HG03558 (cell line): Measurements from ENCODE around the gene BID.
A peak's percentile ranks its signal among the peaks of the same experiment; 100 is the strongest.

Source experiments
- ATAC-seq: cut with Tn5 transposase; IDR thresholded peaks from one replicate; pipeline ENCODE4 v1.9.1; 2021; ENCODE audit warnings: moderate number of reproducible peaks; ENCODE audit not compliant: unreplicated experiment; ENCODE audit errors: extremely low read depth

Gene BID

GRCh38 chr22:17774206-17774925 is at the start of gene BID:
TSS of gene BID (minus strand) at chr22:17774469. CDS start at chr22:17750116, 24,353 bp downstream.
- ATAC-seq, result peak; percentile 39

DNA sequence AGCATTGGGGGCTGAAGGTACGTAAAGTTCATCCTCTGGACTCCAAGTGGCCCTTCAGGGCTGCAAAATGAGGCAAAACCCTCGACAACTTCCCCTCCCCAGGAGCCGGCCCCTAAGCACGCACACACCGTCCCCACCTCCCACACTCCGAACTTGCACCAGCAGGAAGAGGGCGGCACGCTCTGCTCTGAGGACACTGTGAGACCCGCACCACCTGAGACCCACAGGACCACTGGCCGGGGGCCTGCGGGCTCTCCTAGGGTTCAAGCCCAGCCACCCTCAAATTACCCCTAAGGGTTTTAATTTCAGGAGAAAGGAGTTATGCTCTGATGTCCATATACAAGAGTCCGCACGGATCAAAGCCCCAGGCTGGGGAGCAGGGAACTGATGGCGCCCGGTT is 49.7 kb upstream of the BID start:
- no peak for ATAC-seq

DNA sequence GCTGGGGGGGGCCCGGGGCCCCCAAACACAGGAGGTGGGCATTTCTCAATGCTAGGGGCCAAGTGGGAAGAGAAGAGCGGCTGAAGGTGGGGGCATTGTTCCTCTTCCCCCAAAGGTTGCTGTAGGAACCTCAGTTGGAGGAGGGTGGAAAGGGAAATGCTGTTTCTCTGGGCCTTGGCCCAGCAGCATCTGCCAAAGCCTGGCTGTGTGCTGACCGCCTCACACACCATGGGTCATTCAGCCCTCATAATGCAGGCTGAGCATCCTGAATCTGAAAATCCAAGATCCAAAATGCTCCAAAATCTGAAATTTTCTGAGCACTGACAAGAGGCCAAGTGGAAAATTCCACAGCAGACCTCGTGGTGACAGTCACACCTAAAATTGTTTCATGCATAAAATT is 49.0 kb upstream of the BID start:
- no peak for ATAC-seq

DNA sequence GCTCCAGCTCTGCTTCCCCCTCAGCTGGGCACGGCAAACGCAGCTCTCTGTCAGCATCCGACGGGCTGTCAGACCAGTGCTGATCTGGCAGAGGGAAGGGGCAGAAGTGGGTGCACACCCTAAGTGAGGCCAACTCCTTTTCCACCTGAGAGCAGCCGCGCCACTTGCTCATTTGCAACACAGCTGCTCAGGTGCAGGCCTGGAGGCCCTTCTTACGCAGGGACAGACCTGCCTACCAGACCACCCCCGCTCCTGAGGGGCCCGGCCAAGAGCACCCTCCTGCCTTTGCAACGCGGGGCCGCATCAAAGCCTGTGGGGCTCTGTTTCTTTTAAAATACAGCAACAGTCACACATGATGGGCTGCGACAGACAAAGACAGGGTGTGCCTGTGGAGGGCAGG is 47.8 kb upstream of the BID start:
- ATAC-seq, result no peak

GRCh38 chr22:17820879-17821439 is 46.7 kb upstream of the BID start:
- ATAC-seq, result no peak

- ATAC-seq, result no peak
These were observed 44.4 kb upstream of the BID start for GRCh38 chr22:17818649-17819048.

DNA sequence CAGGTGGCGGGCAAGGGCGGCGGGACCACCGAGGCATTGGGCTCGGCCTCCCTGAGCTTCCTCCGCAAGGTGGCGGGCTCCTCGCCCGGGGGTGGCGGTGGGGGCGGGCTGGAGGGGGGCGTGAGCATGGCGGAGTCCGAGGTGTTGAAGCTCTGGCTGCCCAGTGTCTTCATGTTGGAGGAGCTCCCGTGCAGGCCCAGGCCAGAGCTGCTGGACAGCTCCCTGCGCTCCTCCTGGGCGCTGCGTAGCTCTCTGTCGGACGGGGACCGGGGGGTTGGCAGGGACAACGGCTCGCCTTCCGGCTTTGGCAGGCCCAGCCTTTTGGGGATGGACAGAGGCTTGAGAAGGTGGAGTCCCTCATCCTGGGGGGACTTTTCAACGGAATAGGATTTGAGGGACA is 43.9 kb upstream of the BID start:
- no peak for ATAC-seq

- no peak for ATAC-seq
These were observed 43.3 kb upstream of the BID start for GRCh38 chr22:17817511-17818065.

DNA sequence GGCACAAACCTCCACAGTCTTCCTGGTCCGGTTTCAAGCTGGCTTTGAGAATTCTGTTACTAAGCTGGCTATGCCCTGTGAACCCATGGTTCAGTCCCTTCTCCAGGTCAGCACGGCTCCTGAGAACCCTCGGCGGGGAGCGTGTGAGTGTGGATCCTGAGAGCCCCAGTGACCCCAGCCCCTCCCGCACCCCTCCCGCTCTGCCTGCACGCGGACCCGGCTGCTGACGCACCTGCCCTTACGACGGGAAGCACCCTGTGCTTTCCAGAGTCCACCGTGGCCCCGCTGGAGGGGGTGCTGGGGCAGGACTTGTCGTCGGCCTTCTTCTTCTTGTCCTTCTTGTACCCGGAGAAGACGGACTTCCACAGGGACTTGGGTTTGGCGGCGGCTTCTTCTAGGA is 42.8 kb upstream of the BID start:
- no peak for ATAC-seq

GRCh38 chr22:17816649-17817048 is 42.4 kb upstream of the BID start:
- no peak for ATAC-seq

DNA sequence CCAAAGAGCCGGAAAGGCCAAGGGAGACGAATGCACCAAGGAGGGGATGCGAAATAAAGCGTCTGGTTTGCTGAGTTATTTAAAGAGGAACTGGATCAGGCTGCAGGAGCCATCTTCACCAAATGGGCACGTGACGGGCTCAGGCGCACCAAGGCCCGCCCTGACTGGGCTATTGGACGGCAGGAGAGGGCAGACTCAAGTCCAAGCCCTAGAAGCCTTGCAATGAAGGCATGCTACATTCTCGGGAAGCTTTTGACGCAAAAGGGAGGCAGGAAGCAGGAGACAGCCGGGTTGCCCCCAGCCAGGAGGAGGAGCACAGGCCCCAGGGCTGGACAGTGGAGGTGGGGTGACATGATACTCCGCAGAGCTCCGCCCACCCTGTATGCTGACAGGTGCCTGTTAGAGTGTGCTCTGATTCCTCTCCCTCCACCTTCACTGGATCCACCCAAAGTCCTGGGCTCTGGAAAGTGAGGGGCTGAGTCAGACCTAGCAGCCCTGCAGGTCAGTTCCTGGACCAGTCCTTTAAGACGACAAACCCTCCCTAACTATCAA is 41.5 kb upstream of the BID start:
- ATAC-seq, result no peak

- no peak for ATAC-seq
These were observed 40.6 kb upstream of the BID start for GRCh38 chr22:17814830-17815229.

GRCh38 chr22:17814084-17814483 is 39.8 kb upstream of the BID start:
- no peak for ATAC-seq

- ATAC-seq, result no peak
These were observed 36.9 kb upstream of the BID start for GRCh38 chr22:17811119-17811518.

DNA sequence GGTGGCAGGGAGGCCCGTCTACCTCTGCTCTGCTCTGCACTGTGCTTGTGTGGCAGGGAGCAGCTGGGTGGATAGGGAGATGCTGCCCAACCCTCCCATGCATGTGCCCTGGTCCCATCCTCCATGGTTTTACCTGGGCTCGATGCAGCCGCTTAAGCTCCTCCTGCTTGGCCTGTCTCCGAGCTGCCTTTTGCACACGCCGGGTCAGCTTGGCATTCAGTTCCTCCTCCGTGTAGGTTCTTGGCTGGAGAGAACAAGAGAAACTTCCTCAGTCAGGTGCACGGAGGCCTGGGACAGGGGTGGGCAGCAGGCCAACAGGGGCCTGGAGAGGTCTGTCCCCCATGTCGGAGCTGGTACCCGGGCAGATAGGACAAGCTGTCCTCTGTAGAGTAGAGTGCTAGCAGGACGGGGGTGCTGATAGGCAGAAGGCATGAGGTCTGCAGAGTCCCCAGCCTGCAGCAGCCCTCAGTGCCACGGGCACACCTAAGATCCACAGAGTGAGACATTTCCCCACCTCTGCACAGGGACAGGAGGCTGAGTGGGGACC is 36.4 kb upstream of the BID start:
- no peak for ATAC-seq

DNA sequence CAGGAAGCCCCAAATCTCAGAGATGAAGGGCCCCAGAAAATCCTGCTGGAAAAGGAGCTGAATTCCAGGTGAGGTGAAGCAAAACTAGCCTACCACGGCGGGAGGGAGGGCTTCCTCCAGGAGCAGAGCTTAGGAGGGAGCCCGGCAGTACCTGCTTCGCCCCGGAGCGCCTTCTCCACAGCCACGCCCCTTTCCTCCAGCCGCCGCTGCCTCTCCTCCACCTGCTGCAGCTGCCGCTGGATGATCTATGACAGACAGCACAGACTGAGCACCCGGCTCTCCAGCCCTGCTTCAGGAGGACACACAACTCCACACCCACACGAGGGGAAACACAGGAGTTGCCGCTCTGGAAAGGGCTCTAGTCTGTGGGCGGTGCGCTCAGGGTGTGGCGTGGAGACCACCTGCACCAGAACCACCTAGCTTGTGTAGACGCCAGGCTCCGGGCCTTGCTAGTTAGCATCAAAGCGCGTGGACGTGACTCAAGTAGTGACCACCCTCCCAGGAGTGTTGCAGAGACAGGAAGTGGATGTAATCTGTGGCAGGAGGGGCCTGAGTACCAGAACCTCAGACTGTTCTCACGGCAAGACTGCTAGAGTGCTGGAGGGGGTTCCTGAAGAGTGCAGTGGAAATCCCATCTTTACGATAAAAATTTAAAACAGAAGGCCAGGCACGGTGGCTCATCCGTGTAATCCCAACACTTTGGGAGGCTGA is 34.6 kb upstream of the BID start:
- no peak for ATAC-seq

GRCh38 chr22:17807578-17808410 is 33.5 kb upstream of the BID start:
- no peak for ATAC-seq

- ATAC-seq, result no peak
These were observed 32.8 kb upstream of the BID start for GRCh38 chr22:17807086-17807485.

DNA sequence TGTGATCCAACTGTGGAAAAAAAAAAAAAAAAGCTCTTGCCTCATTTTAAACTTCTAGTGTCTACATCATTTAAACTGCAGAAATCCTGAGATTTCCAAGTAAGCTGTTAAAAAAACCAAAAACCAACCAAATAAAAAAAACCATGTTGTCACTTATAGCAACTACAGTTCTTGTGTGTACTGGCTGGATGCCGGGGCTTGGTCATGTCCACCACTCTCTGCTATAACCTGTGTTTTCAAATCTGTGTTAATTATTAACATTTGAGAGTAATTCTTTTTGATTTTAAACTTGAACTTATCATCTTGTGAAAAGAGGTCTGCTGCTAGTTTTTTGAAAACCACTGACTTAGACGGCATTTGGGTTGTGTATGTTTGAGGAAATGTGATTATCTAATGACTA is 32.2 kb upstream of the BID start:
- ATAC-seq, result no peak
